COLO829 (cell line): ENCODE measurements around the gene ATF5.

Experiments used
- DNase-seq: peaks from one replicate; pipeline ENCODE4 v3.0.0; 2012; ENCODE audit warnings: low spot score

Gene ATF5

DNA sequence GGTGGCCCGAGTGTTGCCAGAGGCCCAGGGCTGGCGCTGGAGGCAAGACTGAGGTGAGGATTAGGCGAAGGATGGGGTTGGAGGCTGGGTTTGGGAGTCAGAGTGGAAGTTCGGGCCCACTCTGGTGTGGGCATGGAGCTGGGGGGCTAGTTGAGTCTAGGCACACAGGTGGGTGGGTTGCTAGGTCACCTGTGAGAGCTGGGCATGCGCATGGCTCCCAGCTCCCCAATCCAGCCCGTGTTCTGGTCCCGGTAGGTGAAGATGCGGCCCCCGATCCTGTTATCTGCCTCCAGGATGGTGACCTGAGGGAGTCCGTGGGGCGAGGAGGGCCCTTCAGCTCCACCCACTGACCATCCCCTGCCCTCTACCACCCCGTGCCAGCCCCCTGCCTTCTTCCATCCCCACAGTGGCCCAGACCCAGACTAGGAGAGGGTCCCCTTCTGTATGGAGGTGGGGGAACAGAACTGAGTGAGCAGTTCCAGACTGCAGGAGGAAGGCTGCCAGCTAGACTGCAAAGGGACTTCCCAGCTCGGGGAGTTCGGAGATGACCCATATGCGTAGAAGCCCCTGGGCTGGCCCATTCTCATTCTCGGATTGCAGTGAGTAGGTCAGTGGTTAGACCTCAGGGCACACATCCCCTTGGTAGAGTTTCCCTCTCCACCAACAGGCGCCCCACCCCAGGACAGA lies 34.0 kb upstream of the ATF5 start:
- DNase-seq = no peak

DNA sequence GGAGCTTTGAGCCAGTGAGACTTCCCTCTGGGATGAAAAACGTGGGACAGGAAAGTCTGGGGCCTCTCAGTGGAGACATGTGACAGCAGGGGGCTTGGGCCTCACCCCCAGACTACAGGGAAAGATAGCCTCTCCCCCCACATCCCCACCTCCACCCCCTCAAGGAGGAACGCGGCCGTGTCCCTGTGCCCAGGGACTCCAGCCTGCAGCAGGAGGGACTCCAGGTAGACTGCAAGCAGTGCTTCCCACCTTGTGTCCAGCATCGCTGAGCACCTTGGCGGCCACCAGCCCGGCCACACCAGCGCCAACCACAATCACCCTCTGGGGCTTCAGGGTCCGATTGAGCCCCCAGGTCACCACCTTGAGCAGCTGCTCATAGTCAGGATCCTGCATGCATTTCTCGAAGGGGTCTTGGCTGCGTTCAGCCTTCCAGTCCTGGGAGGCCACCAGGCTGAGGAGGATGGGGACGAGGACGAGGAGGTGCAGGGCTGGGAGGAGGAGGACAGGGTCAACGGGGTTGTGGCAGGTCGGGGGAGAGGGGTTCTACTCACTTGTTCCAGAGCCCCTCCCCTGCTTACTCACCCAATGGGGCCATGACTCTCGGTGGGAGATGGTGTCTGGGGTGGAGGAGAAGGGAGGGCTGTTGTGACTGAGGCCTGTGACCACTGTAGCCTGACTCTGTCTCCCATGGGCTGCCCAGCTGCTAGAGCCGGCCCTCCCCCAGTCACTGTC lies 33.3 kb upstream of the ATF5 start:
- no peak for DNase-seq

DNA sequence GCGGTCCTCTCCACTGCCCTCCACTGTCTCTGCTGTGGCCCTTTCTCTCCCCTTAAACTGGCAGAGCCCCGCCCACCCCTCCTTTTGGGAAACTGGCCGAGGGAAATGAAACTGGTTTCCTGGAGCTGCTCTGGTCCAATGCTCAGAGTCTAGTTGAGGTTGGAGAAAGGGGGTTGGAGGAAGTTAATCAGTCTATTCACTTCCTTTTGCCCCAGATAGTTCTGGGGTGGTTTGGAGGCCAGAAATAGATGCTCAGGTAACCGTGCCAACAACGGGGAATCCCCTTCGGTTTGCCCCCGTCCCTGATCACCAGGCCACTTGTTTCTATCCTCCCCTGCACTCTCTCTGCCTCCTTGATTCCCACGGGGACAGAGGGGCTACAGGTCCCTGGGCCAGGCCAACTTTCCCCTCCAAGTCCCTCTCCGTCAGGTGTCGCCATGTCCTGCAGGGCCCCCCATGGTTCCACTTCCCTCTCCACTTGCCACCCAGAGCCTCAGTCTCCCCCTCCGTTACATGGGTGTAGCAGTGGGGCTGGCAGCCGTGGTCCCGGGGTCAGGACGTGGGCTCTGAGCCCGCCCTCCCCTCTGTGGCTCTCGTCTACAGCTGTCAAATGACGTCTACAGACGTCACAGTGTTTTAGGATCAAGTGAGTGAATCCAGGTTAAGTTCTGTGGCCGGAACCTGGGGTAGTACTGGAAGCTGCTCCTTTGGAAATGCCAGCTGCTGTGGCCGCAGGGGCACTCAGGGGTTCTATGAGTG lies 32.0 kb upstream of the ATF5 start, which contains the start of gene IL4I1:
TSS of gene IL4I1 (minus strand) at position 25 of the 759 bp plus-strand sequence. CDS start 727 bp downstream, outside the sequence.
- no peak for DNase-seq

DNA sequence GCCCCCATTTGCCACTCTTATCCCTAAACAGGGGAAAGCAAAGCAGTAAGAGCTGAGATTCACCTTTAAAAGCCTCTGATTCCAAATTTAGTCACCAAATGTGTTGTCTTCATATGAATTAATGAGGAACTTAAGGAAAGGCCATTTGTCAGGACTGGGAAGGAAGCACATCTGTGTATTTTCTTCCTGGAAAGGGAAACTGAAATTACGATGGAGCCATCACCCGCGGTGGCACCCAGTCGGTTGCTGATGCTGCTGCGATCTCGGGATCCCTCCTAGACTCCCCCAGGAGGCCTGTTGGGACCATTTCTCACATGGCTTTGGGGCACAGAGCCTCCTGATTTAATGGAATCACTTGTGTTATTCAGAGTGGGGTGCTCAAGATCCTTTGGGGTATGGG lies 24.9 kb upstream of the ATF5 start:
- DNase-seq = no peak

DNA sequence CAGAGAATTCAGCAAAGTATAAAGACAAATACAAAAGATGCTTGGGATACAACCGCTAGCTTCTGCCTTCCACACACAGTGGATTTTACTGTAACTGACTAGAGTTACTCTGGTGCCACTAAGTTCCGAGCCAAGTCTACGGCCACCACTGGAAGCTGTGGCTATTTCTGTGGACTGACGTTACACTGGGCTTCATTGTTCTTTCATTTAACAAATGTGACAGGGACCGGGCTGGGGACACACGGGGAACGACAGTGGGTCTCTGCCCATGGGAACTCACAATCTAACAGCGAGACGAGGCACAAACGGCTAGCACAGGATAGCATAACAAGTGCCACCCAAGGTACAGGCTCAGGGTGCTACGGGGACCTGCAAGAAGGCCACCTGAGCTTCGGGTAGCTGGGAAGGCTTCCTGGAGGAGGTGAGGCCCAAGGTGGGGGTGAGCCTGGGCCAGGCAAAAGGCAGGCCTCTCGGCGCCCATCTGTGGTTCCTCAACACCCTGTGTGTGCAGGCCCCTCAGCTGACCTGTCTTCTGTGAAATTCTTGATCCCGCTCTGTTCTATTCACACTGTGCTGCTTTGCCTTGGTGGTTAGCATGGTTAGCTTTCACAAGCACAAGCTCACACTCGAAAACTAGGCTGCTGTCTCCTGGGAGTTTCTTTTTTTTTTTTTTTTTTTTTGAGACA lies 22.0 kb upstream of the ATF5 start:
- no peak for DNase-seq

DNA sequence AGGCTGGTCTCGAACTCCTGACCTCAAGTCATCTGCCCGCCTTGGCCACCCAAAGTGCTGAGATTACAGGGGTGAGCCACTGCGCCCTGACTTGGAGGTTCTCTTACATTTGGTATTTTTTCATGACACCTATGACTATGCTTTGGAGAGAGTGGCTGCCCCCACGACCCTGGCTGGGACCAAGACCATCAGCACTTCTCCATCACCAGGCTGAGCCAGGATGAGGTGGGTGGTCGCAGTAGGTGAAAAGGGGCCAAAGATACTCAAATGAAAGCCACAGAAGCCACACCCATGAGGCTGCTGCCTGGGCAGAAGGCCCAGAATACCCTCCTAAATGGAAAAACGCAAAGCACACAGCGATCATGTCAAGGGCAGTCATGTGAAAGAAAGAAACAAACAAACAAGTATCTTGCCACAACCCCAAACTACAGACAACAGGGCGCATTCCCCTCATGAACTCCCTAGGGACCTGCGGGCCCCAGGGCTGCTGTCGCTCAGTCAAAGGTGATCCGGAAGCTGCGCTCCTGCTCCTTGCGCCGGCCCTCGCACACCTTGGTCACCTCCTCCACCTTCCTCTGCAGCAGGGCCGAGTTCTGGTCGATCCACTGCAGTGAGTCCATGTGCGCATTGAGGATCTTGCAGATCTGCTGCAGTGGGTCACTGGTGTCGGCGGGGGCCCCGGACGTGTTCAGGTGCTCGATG lies 21.1 kb upstream of the ATF5 start:
- no peak for DNase-seq

DNA sequence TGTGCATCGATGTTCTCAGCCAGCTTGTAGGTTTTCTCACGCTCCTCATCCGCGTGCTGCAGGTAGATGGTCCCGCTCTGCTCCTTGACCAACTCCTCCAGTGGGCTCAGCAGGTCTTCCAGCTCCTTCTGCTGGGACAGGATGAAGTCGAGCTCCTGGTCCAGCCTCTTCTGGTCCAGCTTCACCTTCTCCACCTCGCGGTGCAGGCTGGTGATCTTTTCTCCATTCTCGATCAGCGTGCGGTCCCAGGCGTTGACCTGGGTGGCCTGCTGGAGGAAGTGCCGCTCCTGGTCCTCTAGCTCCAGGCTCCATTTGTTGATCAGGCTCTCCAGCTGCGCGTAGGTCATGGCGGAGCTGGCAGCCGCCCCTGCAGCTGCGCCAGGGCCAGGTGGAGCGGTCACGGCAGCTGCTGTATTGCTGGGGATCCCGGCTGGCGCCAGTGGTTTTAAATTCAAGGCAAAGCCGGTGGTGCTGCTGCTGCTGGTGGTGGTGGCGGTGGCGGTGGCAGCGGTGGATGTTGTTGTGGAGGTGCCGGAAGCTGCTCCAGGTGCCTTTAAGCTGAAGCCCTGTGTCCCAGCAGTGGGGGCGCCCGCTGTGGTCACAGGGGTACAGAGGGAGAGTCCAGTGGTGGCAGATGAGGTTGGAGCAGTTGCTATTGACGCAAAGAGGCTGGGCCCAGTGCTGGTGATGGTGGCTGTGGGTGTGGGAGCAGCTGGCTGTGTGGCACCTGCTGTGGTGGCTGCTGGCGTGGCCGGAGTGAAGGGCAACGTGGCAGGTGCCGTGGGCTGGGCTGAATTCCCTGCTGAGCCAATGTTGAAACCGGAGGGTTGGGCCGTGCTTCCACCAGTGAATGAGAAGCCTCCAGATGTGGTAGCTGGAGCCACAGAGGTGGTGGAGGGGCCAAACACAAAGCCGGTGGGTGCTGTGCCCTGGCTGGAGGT lies 20.3 kb upstream of the ATF5 start:
- no peak for DNase-seq

DNA sequence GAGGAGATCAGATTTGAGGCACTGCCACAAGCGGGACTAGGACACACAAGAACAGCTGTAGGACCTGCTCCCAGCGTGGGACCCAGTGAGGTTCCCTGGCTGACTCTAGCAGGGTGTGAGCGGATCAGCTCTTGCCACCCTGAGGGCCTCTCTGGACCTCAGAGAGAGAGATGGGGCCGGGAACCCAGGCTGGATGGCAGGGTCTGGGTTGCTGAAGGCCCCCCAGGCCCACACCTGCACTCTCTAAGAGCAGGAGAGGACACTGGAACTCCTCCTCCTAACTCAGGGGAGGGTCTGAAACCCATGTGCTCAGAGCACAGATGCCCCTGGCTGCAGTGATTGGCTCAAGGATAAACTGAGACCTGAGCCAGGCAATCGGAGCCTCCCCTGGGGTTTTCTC lies 18.8 kb upstream of the ATF5 start:
- DNase-seq = no peak

DNA sequence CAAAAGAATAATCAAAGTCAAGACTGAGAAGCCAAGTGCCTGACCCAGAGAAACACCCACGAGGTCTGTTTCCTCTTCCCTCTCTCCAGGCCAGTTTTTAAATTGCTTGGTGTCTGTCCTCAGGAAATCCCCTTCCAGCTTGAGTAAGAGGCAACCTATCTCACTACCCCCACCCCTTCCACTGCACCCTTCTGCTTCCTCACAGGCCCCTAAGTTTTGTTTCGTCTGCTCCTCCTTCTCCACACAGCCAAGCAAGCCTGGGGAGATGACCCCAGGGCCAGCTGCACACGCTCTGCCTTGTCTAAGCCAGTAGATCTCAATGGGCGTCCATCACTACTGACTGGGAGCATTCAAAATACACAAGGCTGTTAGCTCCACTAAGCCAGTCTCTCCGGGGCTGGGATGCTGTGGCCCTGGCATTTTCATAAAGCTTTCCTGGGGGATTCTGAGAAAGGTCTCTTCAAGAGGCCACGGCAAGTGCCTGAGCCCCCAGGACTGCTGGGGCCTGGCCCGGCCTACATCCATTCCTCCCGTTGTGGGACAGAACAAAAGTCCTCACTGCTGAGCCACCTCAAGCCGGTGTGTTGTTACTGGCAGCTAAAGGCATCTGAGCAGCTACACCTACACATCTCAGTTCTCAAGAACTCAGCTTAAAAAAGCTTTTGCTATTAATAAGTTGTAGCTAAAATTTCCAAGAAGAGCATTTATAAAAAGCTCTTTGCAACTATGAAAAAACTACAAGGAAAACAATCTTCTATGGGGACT lies 17.4 kb upstream of the ATF5 start:
- DNase-seq = no peak

DNA sequence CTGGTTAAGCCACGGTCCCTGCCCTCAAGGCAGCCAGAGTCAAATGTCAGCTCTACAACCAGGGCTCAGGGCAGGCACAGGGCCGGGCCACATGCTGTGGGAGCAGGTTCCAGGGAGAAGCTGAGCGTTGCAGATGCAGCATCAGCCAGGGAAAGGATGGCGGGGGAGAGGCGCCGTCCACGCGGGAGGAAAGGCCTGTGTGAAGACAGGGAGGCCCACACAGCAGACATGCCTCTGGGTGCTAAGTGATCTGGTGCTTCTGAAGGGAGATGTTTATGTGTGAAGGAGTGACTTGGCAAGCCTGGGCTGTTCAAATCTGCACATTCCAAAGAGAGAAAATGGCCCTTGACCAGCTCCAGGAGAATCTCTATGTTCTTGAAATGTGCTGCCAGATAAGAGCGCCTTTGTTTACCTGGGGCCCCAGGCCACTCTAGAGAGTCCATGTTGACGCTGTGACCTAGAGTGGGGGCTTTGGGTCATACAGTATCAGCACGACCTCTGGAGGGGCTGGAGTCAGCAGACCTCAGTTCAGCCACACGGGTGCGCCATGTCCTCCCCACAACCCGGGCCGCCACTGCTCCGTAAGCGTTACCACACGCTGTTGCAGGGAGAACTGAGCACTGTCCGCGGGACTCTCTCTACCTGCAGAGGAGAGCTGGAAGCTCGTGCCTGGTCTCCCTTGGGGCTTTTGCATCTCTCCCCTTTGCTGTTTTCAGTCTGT lies 15.9 kb upstream of the ATF5 start:
- DNase-seq = no peak

DNA sequence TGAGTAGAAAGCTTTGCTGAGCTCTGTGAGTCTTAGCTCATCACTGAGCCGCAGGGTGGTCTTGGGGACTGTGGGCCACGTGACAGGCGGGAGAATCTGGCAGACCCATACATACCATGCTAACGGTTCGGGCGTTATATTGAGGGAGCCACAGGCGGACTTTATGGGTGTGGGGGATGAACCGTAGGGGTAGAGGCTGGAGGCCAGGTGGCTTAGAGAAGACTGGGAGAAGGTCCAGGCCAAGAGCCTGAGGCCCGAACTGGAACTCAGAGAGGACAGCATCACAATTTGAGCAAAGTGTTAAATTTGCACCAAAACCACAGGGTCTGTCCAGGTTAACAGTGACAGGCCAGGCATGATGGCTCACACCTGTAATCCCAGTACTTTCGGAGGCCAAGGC lies 15.3 kb upstream of the ATF5 start:
- DNase-seq = no peak

DNA sequence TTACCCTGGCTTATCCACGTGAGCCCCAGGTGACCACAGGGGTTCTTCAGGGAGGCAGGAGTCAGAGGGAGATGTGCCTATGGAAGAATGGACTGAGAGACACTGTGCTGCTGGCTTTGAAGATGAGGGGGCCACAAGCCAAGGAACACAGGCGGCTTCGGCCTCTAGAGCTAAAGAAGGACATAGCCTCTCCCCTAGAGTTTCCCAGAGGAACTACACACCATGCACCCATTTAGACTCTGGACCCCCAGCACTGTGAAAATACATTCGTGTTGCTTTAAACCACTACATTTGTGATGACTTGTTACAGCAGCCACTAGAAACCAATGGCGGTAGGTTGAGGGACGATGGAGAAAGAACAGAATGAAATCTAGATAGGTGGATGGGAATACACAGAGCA lies 13.7 kb upstream of the ATF5 start:
- no peak for DNase-seq

DNA sequence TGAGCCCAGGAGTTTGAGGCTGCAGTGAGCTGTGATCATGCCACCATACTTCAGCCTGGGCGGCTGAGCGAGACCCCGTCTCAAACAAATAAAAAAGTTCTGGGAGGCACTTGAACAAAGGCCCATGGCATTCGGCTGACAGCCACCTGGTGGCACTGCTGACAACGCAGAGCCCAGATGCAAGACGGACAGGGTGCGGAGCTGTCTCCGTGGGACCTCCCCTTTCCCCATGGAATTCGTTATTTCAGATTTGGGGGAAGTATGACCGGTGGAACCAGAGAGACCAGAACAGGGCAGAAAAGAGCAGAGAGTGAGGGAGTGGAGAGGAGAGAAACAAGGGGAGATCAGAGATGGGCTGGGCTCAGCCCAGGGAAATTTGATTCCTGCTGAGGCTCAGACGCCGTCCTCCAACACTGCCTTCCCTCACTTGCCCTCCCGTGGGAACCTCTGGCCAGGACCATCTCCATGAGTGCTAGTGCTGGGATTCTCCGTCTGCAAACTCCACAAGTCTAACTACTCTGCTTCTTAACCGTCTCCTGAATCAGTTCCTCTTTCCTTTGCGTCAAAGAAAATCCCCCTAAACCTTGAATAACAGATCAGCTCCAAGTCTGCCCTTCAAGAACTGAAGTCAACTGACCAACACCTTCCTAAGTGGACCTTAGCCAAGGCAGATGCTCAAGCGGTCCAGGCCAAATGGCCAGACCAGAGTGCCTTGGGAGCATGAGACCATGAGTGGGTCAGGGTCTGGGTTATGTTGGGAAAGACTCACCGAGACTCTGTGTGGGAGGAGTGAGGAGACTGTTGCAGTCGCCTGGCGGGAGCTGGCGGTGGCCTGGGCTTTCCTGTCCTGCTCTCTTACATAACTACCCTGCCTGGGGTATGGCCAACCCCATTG lies 11.9 kb upstream of the ATF5 start:
- no peak for DNase-seq

DNA sequence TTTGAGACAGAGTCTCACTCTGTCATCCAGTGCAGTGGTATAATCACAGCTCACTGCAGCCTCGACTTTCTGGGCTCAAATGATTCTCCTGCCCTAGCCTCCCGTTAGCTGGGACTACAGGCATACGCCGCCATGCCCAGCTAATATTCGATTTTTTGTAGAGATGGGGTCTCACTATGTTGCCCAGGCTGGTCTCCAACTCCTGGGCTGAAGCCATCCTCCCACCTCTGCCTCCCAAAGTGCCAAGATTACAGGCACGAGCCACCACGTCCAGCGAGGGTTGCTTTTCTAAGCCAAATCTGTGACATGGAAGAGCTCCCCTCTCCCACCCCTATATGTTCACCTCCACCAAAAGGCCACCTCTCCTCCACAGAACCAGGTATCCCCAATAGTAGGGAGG lies 10.9 kb upstream of the ATF5 start:
- DNase-seq = no peak

DNA sequence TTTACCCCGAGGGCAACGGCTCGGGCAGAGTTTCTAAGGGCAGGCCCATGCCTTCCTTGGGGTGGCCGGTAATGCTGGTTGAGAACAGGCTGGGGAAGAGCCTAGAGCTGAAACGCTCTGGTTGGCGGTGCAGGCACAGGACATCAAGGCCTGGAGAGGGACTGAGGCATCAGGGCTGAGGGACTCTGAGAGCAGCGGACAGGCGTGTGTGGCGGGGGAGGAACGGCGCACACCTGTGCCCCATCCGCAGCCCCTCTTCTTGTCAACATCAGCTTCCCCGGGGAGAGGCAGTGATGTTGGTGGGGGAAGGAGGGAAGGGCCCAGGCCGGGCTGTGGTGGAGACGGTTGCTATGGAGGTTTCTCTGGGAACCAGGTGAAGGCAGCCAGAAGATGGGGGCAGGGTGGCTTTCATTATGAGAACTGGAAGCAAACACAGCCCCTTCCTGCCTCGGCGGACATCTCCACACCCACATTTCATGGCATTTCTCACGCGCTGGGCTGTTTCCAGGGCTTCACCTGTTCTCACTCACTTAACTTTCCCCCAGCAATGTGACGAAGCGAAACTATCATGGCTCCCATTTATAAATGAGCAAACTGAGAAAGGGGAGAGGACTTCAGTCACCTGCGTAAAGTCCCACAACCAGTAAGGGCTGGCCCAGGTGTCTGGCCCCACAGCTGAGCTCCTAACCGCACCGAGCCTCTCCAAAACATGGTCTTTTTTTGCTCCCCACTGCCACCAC lies 8.2 kb upstream of the ATF5 start:
- no peak for DNase-seq

DNA sequence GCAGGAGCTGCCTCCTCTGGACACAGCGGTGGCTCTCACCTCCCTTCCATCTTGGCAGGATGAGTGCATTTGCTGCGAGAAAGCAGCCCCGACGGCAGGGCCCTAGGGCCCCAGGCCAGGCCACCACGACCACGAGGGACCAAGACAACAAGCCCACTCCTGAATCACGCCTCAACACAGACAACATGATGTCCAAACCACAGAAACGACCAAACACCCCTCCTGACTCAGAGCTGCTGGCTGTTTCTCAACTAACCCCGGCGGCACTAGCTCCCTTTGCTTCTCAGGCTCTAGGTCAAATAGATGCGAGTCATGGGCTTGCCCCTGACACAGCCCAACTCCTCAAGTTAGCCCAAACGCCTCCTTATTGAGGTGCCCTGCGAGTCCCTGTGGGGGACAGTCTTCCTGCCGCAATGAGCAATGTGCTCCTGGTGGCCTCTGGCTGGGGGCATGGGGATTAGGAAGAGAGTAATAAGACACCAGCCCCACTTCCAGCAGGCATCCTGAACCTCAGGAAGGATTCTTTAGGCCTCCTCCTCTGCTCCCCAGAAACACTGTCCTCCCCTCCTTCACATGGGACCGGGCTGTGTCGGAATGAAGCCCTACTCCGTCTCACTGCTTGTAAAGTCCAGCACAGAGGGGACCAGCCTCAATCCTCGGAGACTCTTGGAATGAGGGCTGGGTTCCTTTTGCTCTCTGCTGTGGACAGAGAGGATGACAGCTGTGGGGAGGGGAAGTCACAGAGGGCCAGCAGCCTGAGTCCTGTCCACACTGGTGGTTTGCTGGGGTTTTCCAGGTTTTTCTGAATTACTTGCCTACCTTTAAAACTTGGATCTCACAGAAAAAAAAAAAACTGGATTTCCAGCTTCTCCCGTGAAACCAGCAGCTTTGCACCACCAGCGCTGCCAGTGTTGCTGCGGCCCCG lies 6.9 kb upstream of the ATF5 start:
- no peak for DNase-seq
